Measurements from ENCODE around the gene ST6GALNAC5. TPM values are rescaled to one million over a fixed set of nuclear protein-coding genes. Genes with fewer than 3 reads are reported as not detected.

ST6GALNAC5 gene
- total RNA-seq, 6 donors from 2014 or later, result 18.9 to 54.9 (median 28.0) TPM

DNA sequence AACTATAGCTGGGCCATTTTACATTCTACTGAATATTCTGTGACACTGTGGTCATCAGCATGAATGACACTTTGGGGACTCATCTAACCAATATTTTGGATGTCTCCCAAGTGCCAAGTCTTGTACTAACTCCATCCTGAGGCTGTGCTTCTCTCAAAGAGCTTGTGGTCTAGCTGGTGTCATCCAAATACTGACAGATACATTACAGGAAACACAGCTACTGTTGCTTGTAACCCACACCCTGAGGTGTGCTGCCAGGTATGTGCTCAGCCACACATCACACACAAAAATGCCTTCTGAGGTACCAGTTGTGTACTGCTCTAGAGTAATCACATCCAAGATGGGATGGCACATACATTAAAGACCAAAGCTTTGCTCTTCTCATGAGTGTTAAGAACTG, 81.6 kb downstream of the ST6GALNAC5 start:
- ATAC-seq (ENCODE audit: low FRiP score in 2 of 2) (no peak), DNase-seq (no peak)
- Histone ChIP-seq H3K27ac (no peak overlapping the region), H3K27me3 (no peaks in the 10 kb centered on the region), H3K9me3 (no peaks in the 10 kb centered on the region), H3K4me3 (no peak overlapping the region), H3K4me1 (no peaks in the 10 kb centered on the region), H3K36me3 (no peaks in the 10 kb centered on the region)
- TF ChIP-seq, protein P1, sequence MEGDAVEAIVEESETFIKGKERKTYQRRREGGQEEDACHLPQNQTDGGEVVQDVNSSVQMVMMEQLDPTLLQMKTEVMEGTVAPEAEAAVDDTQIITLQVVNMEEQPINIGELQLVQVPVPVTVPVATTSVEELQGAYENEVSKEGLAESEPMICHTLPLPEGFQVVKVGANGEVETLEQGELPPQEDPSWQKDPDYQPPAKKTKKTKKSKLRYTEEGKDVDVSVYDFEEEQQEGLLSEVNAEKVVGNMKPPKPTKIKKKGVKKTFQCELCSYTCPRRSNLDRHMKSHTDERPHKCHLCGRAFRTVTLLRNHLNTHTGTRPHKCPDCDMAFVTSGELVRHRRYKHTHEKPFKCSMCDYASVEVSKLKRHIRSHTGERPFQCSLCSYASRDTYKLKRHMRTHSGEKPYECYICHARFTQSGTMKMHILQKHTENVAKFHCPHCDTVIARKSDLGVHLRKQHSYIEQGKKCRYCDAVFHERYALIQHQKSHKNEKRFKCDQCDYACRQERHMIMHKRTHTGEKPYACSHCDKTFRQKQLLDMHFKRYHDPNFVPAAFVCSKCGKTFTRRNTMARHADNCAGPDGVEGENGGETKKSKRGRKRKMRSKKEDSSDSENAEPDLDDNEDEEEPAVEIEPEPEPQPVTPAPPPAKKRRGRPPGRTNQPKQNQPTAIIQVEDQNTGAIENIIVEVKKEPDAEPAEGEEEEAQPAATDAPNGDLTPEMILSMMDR (IDR thresholded peaks at IDR 0.05), result no peak
- TF ChIP-seq EP300 (IDR thresholded peaks at IDR 0.05) (no peak), POLR2A (IDR thresholded peaks at IDR 0.05) (no peak), POLR2AphosphoS5 (IDR thresholded peaks at IDR 0.05) (no peak)

DNA sequence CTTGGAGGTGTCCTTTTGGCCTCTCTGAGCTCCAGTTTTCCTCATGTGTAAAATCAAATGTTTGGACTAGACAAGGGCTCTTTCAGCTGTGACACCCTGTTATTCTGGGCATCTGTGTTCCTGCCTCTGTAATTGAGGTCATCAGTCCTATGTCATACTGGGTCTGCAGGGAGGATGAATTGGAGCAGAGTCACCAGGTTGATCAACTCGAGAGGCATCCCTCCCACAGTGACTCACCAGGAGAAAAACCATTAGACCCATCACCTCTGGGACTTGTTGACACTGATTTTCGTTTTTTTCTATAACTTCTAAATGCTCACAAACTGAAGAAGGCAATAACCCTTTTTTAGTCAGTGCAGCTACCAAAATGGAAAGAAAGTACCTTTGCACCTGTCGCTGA, 82.2 kb downstream of the ST6GALNAC5 start:
- Histone ChIP-seq H3K4me1 (no peaks in the 10 kb centered on the region), H3K27ac (no peak overlapping the region), H3K9me3 (no peaks in the 10 kb centered on the region), H3K27me3 (no peaks in the 10 kb centered on the region), H3K36me3 (no peaks in the 10 kb centered on the region), H3K4me3 (no peak overlapping the region)
- WGBS, 2 donors, result 67 to 71% methylated on average over 3 of the region's 3 CpGs
- ATAC-seq (ENCODE audit: low FRiP score in 2 of 2) (no peak), DNase-seq (no peak)
- TF ChIP-seq POLR2AphosphoS5 (IDR thresholded peaks at IDR 0.05) (no peak), EP300 (IDR thresholded peaks at IDR 0.05) (no peak)

DNA sequence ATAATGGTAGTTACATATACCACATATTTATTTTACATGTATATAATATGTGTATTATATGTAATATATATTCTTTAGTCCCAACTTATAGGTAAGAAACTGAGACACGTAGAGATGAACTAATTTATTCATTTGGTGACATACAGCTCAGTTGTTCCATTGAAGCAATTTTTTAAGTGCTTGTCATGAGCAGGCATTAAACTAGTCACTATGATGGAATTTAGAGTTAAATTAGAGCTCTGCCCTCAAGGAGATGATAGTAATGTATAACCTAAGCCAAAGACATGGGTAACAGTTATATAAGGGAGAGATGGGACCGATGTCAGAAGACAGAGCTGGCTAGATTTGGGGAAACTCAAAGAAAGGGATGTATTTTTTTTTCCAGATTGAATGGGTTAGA, 83.0 kb downstream of the ST6GALNAC5 start:
- DNase-seq (no peak), ATAC-seq (ENCODE audit: low FRiP score in 2 of 2) (no peak)
- no peak for TF ChIP-seq EP300 (IDR thresholded peaks at IDR 0.05)
- no peak for TF ChIP-seq POLR2A (IDR thresholded peaks at IDR 0.05)
- TF ChIP-seq POLR2AphosphoS5 (IDR thresholded peaks at IDR 0.05), result no peak
- TF ChIP-seq, protein P1 (IDR thresholded peaks at IDR 0.05), result no peak
- Histone ChIP-seq H3K27me3 (no peaks in the 10 kb centered on the region), H3K27ac (peak overlapping the region in 1 of 4 donors; percentile 24), H3K9me3 (no peaks in the 10 kb centered on the region), H3K4me1 (no peaks in the 10 kb centered on the region), H3K4me3 (no peak overlapping the region), H3K36me3 (no peaks in the 10 kb centered on the region)
- 83 to 87% methylated on average over 2 of the region's 2 CpGs for WGBS, 2 donors

DNA sequence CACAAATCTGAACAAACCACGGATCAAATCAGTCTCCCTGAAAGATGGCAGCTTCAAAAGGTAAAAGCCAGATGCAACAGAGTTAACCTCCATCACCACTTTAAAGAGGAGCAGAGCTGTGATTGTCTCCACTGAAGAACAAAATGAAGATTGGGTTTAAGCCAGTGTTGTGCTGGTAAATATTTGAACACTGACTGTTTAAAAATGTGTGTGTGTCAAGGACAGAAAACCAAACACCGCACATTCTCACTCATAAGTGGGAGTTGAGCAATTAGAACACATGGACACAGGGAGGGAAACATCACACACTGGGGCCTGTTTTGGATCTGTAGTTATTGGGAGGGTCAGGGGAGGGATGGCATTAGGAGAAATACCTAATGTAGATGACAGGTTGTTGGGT, 83.9 kb downstream of the ST6GALNAC5 start:
- ATAC-seq (ENCODE audit: low FRiP score in 2 of 2), result peak; percentile 10 to 60

DNA sequence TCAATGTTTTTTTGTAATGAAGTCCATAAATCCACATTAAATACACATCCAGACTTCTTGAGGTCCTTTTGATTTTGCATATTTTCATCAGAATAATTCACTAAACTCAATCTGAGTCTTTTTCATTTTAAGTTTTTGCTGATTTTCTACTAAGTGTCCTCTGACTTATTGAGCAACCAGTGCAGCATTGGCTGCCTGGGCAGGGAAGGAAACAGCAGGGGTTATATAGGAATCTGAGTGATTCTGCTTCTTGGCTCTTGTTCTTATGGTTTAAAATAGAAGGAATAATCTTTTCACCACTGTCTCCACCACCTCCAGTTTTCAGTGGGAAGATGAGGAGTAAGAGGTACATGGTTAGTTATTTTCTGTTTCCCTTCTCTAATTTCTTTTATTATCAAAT, 88.4 kb downstream of the ST6GALNAC5 start:
- H3K36me3 ChIP-seq, result no peaks in the 10 kb centered on the region
- H3K27me3 ChIP-seq, result no peaks in the 10 kb centered on the region
- no peaks in the 10 kb centered on the region for H3K9me3 ChIP-seq
- DNase-seq (no peak), ATAC-seq (ENCODE audit: low FRiP score in 2 of 2) (no peak)
- H3K4me1 ChIP-seq, result no peaks in the 10 kb centered on the region
- TF ChIP-seq, protein P1 (IDR thresholded peaks at IDR 0.05), result no peak
- H3K4me3 ChIP-seq, result no peak overlapping the region
- H3K27ac ChIP-seq, result no peak overlapping the region

More for the DNA sequence above, 83.9 kb downstream of the ST6GALNAC5 start:
- Histone ChIP-seq H3K9me3 (no peaks in the 10 kb centered on the region), H3K27ac (no peak overlapping the region), H3K4me3 (no peak overlapping the region), H3K4me1 (no peaks in the 10 kb centered on the region), H3K27me3 (no peaks in the 10 kb centered on the region), H3K36me3 (no peaks in the 10 kb centered on the region)
- DNase-seq, result no peak
- TF ChIP-seq POLR2AphosphoS5 (IDR thresholded peaks at IDR 0.05) (no peak), POLR2A (IDR thresholded peaks at IDR 0.05) (no peak), EP300 (IDR thresholded peaks at IDR 0.05) (no peak)
- TF ChIP-seq, protein P1 (IDR thresholded peaks at IDR 0.05), result no peak
- WGBS, 2 donors, result 57 to 65% methylated on average over 2 of the region's 2 CpGs
